Hepatocyte (in vitro differentiated cells): ENCODE measurements around the gene SLC9A7.

Source experiments
- EZH2 ChIP-seq: fragments of 200-600 bp; sonication (generic); IDR thresholded peaks from 2 replicates; pipeline ENCODE4 v1.6.1; 2016; ENCODE audit warnings: antibody characterized with exemption, mild to moderate bottlenecking, borderline replicate concordance
- EZH2phosphoT487 ChIP-seq: fragments of 200-600 bp; sonication (generic); IDR thresholded peaks from one replicate; pipeline ENCODE4 v1.6.1; 2018; ENCODE audit warnings: antibody characterized with exemption, mild to moderate bottlenecking, low read depth, moderate library complexity; ENCODE audit not compliant: unreplicated experiment, severe bottlenecking

DNA sequence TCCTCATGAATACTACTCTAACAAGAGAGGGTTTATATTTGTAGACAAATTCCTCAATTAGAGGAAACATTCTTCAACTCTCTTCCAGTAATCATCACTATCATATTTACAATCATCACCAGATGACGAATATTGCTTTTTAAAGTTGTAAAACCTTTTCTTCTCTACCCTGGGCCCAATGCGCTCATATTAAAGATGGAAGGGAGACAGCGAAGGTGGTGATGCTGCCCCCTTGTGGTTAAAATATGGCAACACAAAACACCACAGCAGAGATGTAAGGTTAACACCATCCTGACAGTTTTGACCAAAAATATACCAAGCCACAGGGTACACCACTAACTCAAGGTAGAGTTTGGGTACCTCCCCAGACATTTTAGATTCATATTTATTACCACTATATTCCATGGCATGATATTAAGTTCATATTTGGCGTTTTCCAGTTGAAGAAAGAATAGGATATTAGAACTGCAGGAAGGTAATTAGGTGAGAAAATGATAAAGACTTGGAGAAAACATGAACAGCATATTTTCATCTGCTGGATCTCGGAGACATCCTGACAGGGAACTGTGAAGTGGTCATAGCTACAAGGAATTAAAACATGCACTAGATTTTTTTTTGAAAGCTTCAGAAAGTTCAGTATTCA lies 72.8 kb downstream of the SLC9A7 start:
- no peak for TF ChIP-seq EZH2phosphoT487
- no peak for TF ChIP-seq EZH2
